SK-N-SH treated with all-trans-retinoic acid at 6 μM for 48 hours (cell line): Measurements from ENCODE around the gene LRMDA.

ENCODE experiments used
- ATAC-seq: fragments of 200-7000 bp; cut with Tn5 transposase; 3 replicates; pipeline ENCODE4 v1.9.1; 2020; ENCODE audit warnings: mild to moderate bottlenecking, moderate library complexity
- ARNTL ChIP-seq: fragments of 450-650 bp; formaldehyde crosslinking; IDR thresholded peaks from 2 replicates; pipeline ENCODE4 v1.5.0; 2020; ENCODE audit warnings: low read depth, mild to moderate bottlenecking, moderate library complexity, borderline replicate concordance
- BACH2 ChIP-seq: fragments of 250-450 bp; sonication (Bioruptor Pico); IDR thresholded peaks from 2 replicates; pipeline ENCODE4 v1.9.0; 2021; ENCODE audit warnings: mild to moderate bottlenecking, borderline replicate concordance
- CSDC2 ChIP-seq: fragments of 250-450 bp; sonication (Bioruptor Pico); IDR thresholded peaks from 2 replicates; pipeline ENCODE4 v1.5.0; 2020; ENCODE audit warnings: mild to moderate bottlenecking, moderate library complexity
- ESRRG ChIP-seq: fragments of 250-450 bp; sonication (Bioruptor Pico); IDR thresholded peaks from 2 replicates; pipeline ENCODE4 v1.6.1; 2021; ENCODE audit warnings: mild to moderate bottlenecking
- ISL1 ChIP-seq: fragments of 250-450 bp; sonication (Bioruptor Pico); IDR thresholded peaks from 2 replicates; pipeline ENCODE4 v2.1.2; 2022; ENCODE audit warnings: mild to moderate bottlenecking, moderate library complexity
- OSR1 ChIP-seq: fragments of 250-450 bp; sonication (Bioruptor Pico); IDR thresholded peaks from 2 replicates; pipeline ENCODE4 v1.8.0; 2022; ENCODE audit warnings: moderate library complexity, mild to moderate bottlenecking, inconsistent platforms
- PPARA ChIP-seq: fragments of 250-450 bp; sonication (Bioruptor Pico); IDR thresholded peaks from 2 replicates; pipeline ENCODE4 v1.5.0; 2020; ENCODE audit warnings: mild to moderate bottlenecking, borderline replicate concordance
- RARB ChIP-seq: fragments of 250-450 bp; sonication (Bioruptor Pico); IDR thresholded peaks from 2 replicates; pipeline ENCODE4 v1.8.0; 2021; ENCODE audit warnings: mild to moderate bottlenecking, moderate library complexity
- SNAI2 ChIP-seq: fragments of 250-450 bp; sonication (Bioruptor Pico); IDR thresholded peaks from 2 replicates; pipeline ENCODE4 v1.5.0; 2020; ENCODE audit warnings: mild to moderate bottlenecking, moderate library complexity
- TCF4 ChIP-seq: fragments of 250-450 bp; sonication (Bioruptor Pico); IDR thresholded peaks from 2 replicates; pipeline ENCODE4 v1.8.0; 2021; ENCODE audit warnings: mild to moderate bottlenecking, moderate library complexity, borderline replicate concordance
- TOX ChIP-seq: fragments of 250-450 bp; sonication (Bioruptor Pico); IDR thresholded peaks from 2 replicates; pipeline ENCODE4 v1.8.0; 2021; ENCODE audit warnings: mild to moderate bottlenecking, moderate library complexity, borderline replicate concordance
- ZFP3 ChIP-seq: fragments of 250-450 bp; sonication (Bioruptor Pico); IDR thresholded peaks from 2 replicates; pipeline ENCODE4 v1.5.0; 2020; ENCODE audit warnings: mild to moderate bottlenecking, moderate library complexity
- ZFP30 ChIP-seq: fragments of 450-650 bp; formaldehyde crosslinking; IDR thresholded peaks from 2 replicates; pipeline ENCODE4 v1.5.0; 2022; ENCODE audit warnings: mild to moderate bottlenecking, moderate library complexity
- ZNF70 ChIP-seq: fragments of 450-650 bp; formaldehyde crosslinking; IDR thresholded peaks from 2 replicates; pipeline ENCODE4 v1.5.0; 2020; ENCODE audit warnings: mild to moderate bottlenecking, moderate library complexity
- ZNF8 ChIP-seq: fragments of 450-650 bp; formaldehyde crosslinking; IDR thresholded peaks from 2 replicates; pipeline ENCODE4 v1.5.0; 2020; ENCODE audit warnings: mild to moderate bottlenecking, moderate library complexity
- TF ChIP-seq, protein P1 (sequence below): fragments of 250-450 bp; sonication (Bioruptor Pico); IDR thresholded peaks from 2 replicates; pipeline ENCODE4 v1.8.0; 2020; ENCODE audit warnings: mild to moderate bottlenecking, moderate library complexity, borderline replicate concordance
- TF ChIP-seq, protein P2 (sequence below): fragments of 250-450 bp; sonication (Bioruptor Pico); IDR thresholded peaks from 2 replicates; pipeline ENCODE4 v1.5.0; 2020; ENCODE audit warnings: mild to moderate bottlenecking, moderate library complexity
- TF ChIP-seq, protein P3 (sequence below): fragments of 250-450 bp; sonication (Bioruptor Pico); IDR thresholded peaks from 2 replicates; pipeline ENCODE4 v1.5.1; 2020; ENCODE audit warnings: low read depth, mild to moderate bottlenecking, moderate library complexity
- TF ChIP-seq, protein P4 (sequence below): fragments of 250-450 bp; sonication (Bioruptor Pico); IDR thresholded peaks from 2 replicates; pipeline ENCODE4 v1.5.1; 2021; ENCODE audit warnings: mild to moderate bottlenecking, moderate library complexity

LRMDA gene

DNA sequence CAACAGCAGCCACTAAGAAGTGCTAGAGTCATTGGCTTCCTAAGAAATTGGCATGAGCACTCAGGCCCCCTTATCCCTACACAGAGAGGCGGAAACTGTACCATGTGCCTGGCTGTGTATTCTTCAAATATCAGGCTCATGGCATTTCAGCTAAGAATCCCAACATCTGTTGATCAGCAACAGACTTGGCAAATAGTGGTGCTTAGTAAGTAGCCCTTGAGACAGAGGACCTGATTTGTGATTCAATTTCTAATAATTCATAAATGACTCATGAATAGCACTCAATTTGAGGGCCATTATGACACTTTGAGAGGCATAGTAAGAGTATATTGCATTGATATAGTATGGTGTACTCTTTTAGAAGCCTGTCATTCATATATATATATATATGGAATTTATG is 309.1 kb downstream of the LRMDA start (continued):
- no peak for TF ChIP-seq ZFP30
- TF ChIP-seq RARB (CRISPR knock-in tag), result no peak
- TF ChIP-seq, protein P1, sequence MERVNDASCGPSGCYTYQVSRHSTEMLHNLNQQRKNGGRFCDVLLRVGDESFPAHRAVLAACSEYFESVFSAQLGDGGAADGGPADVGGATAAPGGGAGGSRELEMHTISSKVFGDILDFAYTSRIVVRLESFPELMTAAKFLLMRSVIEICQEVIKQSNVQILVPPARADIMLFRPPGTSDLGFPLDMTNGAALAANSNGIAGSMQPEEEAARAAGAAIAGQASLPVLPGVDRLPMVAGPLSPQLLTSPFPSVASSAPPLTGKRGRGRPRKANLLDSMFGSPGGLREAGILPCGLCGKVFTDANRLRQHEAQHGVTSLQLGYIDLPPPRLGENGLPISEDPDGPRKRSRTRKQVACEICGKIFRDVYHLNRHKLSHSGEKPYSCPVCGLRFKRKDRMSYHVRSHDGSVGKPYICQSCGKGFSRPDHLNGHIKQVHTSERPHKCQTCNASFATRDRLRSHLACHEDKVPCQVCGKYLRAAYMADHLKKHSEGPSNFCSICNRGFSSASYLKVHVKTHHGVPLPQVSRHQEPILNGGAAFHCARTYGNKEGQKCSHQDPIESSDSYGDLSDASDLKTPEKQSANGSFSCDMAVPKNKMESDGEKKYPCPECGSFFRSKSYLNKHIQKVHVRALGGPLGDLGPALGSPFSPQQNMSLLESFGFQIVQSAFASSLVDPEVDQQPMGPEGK (CRISPR knock-in tag), result no peak

DNA sequence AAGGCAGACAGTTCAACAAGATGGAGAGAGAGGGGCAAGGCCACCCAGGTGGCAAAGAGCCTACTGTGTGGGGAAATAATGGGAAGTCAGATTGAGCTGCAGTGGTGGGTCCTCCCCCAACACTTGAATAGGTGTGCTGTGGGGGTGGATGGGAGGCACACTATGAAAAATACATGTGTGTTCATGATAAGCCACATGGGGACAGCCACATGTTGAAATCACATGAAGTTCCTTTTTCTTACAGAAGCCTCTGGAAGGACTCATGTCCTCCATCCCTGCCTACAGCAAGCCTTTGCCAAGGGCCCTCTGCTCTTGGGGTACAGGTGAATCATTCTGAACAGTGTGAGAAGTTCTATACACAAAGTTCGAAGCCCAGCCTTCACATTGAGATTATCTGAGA is 310.9 kb downstream of the LRMDA start:
- TF ChIP-seq ISL1 (CRISPR knock-in tag), result no peak
- no peak for TF ChIP-seq PPARA (CRISPR knock-in tag)
- no peak for TF ChIP-seq TCF4 (CRISPR knock-in tag)
- TF ChIP-seq, protein P2, sequence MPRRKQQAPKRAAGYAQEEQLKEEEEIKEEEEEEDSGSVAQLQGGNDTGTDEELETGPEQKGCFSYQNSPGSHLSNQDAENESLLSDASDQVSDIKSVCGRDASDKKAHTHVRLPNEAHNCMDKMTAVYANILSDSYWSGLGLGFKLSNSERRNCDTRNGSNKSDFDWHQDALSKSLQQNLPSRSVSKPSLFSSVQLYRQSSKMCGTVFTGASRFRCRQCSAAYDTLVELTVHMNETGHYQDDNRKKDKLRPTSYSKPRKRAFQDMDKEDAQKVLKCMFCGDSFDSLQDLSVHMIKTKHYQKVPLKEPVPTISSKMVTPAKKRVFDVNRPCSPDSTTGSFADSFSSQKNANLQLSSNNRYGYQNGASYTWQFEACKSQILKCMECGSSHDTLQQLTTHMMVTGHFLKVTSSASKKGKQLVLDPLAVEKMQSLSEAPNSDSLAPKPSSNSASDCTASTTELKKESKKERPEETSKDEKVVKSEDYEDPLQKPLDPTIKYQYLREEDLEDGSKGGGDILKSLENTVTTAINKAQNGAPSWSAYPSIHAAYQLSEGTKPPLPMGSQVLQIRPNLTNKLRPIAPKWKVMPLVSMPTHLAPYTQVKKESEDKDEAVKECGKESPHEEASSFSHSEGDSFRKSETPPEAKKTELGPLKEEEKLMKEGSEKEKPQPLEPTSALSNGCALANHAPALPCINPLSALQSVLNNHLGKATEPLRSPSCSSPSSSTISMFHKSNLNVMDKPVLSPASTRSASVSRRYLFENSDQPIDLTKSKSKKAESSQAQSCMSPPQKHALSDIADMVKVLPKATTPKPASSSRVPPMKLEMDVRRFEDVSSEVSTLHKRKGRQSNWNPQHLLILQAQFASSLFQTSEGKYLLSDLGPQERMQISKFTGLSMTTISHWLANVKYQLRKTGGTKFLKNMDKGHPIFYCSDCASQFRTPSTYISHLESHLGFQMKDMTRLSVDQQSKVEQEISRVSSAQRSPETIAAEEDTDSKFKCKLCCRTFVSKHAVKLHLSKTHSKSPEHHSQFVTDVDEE (CRISPR knock-in tag), result no peak
- TF ChIP-seq, protein P1 (CRISPR knock-in tag), result no peak
- TF ChIP-seq, protein P3, sequence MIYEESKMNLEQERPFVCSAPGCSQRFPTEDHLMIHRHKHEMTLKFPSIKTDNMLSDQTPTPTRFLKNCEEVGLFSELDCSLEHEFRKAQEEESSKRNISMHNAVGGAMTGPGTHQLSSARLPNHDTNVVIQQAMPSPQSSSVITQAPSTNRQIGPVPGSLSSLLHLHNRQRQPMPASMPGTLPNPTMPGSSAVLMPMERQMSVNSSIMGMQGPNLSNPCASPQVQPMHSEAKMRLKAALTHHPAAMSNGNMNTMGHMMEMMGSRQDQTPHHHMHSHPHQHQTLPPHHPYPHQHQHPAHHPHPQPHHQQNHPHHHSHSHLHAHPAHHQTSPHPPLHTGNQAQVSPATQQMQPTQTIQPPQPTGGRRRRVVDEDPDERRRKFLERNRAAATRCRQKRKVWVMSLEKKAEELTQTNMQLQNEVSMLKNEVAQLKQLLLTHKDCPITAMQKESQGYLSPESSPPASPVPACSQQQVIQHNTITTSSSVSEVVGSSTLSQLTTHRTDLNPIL, result no peak
- TF ChIP-seq RARB (CRISPR knock-in tag), result no peak
- no peak for TF ChIP-seq SNAI2 (CRISPR knock-in tag)
- TF ChIP-seq TOX (CRISPR knock-in tag), result no peak
- no peak for TF ChIP-seq ARNTL (CRISPR knock-in tag)
- no peak for TF ChIP-seq OSR1 (CRISPR knock-in tag)
- TF ChIP-seq, protein P4, sequence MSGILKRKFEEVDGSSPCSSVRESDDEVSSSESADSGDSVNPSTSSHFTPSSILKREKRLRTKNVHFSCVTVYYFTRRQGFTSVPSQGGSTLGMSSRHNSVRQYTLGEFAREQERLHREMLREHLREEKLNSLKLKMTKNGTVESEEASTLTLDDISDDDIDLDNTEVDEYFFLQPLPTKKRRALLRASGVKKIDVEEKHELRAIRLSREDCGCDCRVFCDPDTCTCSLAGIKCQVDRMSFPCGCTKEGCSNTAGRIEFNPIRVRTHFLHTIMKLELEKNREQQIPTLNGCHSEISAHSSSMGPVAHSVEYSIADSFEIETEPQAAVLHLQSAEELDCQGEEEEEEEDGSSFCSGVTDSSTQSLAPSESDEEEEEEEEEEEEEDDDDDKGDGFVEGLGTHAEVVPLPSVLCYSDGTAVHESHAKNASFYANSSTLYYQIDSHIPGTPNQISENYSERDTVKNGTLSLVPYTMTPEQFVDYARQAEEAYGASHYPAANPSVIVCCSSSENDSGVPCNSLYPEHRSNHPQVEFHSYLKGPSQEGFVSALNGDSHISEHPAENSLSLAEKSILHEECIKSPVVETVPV (CRISPR knock-in tag), result no peak
- TF ChIP-seq ZFP3 (CRISPR knock-in tag), result no peak
- TF ChIP-seq, all 23 proteins: peak for 0
- ATAC-seq, result no peak

DNA sequence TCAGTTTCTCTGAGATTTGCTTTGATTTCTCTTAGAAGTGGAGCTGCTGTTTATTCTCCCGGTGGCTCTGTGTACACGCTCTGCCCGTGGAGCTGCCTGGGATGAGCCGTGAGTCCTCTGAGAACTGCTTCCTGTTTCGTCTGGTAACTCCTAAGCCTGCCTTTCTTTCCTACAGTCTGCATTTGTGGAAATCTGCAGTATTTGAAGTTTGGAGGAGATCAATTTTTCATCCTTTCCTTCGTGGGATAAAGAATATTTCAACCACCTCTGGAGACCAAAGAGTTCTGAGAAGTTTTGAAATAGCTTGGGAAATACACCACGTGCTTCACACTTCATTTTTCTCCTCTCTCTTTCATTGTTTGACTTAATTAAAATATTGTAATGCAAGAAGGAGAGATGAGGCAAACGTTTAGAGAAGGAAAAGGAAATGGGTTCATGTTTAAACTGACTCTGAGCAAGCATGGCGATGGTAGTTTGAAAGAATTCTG is 311.9 kb downstream of the LRMDA start:
- TF ChIP-seq PPARA (CRISPR knock-in tag) (no peak), ZFP30 (no peak), ESRRG (CRISPR knock-in tag) (no peak), ZNF8 (no peak), CSDC2 (CRISPR knock-in tag) (no peak), BACH2 (no peak), ZNF70 (no peak)
- TF ChIP-seq, protein P4 (CRISPR knock-in tag), result no peak

More for the DNA sequence above, 311.9 kb downstream of the LRMDA start:
- ATAC-seq, result no peak
